OCI-LY3 (cell line): ENCODE data around the gene GAA.

Experiments
- H2AFZ ChIP-seq: fragments of 200-600, 300-600 bp; shearing (Covaris generic); 2 replicates; pipeline ENCODE4 v1.6.0; 2014; ENCODE audit warnings: antibody characterized with exemption, low read depth, low read length
- H3K27ac ChIP-seq: fragments of 200-600, 300-600 bp; sonication (generic); 2 replicates; pipeline ENCODE4 v1.5.1; 2014; ENCODE audit warnings: mild to moderate bottlenecking, low read length, moderate library complexity, mixed read lengths
- H3K27me3 ChIP-seq: fragments of 200-600, 300-600 bp; sonication (generic); 2 replicates; pipeline ENCODE4 v1.6.1; 2014; ENCODE audit warnings: low read depth, low read length, mixed read lengths
- H3K36me3 ChIP-seq: fragments of 200-600, 300-600 bp; sonication (generic); replicated peaks from 2 replicates; pipeline ENCODE3; 2014; ENCODE audit warnings: low read depth, low read length, mixed read lengths
- H3K4me1 ChIP-seq: fragments of 300-600, 200-600 bp; sonication (generic); 2 replicates; pipeline ENCODE4 v1.6.1; 2014; ENCODE audit warnings: low read length, mixed read lengths
- H3K4me2 ChIP-seq: fragments of 200-600, 300-600 bp; sonication (generic); 2 replicates; pipeline ENCODE4 v1.6.1; 2014; ENCODE audit warnings: low read length, mixed read lengths
- H3K4me3 ChIP-seq: fragments of 300-600, 200-600 bp; sonication (generic); 2 replicates; pipeline ENCODE4 v1.5.1; 2014; ENCODE audit warnings: antibody characterized with exemption, mild to moderate bottlenecking, low read length, moderate library complexity
- H3K79me2 ChIP-seq: fragments of 300-600, 200-600 bp; shearing (Covaris generic); 2 replicates; pipeline ENCODE4 v1.6.1; 2014; ENCODE audit warnings: mild to moderate bottlenecking, low read length, mixed read lengths
- H3K9ac ChIP-seq: fragments of 300-600, 200-600 bp; shearing (Covaris generic); 2 replicates; pipeline ENCODE4 v1.6.0; 2014; ENCODE audit warnings: mild to moderate bottlenecking, low read length, moderate library complexity
- H3K9me3 ChIP-seq: fragments of 200-600, 300-600 bp; shearing (Covaris generic); 2 replicates; pipeline ENCODE4 v1.6.1; 2014; ENCODE audit warnings: low read length, mixed read lengths; ENCODE audit not compliant: insufficient read depth
- H4K20me1 ChIP-seq: fragments of 200-600, 300-600 bp; sonication (generic); 2 replicates; pipeline ENCODE4 v1.6.1; 2016; ENCODE audit warnings: low read length, mixed read lengths; ENCODE audit not compliant: insufficient read depth
- EZH2phosphoT487 ChIP-seq: fragments of 200-600 bp; shearing (Covaris generic); IDR thresholded peaks from 2 replicates; pipeline ENCODE4 v1.6.1; 2018; ENCODE audit warnings: antibody characterized with exemption, mixed run types, low read depth
- TF ChIP-seq, protein P1 (sequence below): fragments of 200-600, 300-600 bp; sonication (generic); IDR thresholded peaks from 2 replicates; pipeline ENCODE4 v1.5.1; 2014; ENCODE audit warnings: antibody characterized with exemption, low read length, low read depth

GAA gene

DNA sequence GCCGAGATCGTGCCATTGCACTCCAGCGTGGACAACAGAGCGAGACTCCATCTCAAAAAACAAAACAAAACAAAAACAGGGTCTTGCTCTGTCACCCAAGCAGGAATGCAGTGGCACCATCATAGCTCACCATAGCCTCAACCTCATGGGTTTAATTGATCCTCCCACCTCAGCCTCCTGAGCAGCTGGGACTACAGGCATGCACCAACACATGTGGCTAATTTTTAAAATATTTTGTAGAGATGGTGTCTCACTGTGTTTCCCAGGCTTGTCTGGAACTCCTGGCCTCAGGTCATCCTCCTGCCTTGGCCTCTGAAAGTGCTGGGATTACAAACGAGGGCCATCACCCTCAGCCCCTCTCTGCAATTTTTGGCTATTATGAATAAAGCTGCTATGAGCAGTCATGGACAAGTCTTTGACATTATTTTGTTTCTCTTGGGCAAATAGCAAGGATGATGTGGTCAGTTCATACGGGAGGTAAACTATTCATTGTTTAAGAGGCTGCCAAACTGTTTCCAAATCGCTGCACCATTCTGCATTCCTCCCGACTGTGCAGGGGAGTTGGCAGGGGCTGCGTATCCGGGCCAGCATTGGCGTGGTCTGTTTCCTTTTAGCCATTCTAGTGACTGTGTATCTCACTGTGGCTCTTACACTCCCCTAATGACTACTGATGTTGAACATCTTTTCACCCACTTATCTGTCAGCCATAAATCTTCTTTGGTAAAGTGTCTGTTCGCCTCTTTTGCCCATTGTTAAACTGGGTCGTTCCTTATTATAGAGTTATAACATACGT, 24.5 kb downstream of the GAA start:
- no peak overlapping the region for H3K4me3 ChIP-seq
- H3K79me2 ChIP-seq, result no peaks in the 10 kb centered on the region
- H3K9me3 ChIP-seq, result no peaks in the 10 kb centered on the region
- no peak overlapping the region for H3K9ac ChIP-seq
- H3K36me3 ChIP-seq, result no peaks in the 10 kb centered on the region
- H3K4me2 ChIP-seq, result no peak overlapping the region
- H3K27ac ChIP-seq, result no peak overlapping the region
- H2AFZ ChIP-seq, result no peak overlapping the region
- H4K20me1 ChIP-seq, result no peaks in the 10 kb centered on the region
- no peak for TF ChIP-seq EZH2phosphoT487
- TF ChIP-seq, protein P1, sequence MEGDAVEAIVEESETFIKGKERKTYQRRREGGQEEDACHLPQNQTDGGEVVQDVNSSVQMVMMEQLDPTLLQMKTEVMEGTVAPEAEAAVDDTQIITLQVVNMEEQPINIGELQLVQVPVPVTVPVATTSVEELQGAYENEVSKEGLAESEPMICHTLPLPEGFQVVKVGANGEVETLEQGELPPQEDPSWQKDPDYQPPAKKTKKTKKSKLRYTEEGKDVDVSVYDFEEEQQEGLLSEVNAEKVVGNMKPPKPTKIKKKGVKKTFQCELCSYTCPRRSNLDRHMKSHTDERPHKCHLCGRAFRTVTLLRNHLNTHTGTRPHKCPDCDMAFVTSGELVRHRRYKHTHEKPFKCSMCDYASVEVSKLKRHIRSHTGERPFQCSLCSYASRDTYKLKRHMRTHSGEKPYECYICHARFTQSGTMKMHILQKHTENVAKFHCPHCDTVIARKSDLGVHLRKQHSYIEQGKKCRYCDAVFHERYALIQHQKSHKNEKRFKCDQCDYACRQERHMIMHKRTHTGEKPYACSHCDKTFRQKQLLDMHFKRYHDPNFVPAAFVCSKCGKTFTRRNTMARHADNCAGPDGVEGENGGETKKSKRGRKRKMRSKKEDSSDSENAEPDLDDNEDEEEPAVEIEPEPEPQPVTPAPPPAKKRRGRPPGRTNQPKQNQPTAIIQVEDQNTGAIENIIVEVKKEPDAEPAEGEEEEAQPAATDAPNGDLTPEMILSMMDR, result no peak
- no peaks in the 10 kb centered on the region for H3K27me3 ChIP-seq
- no peaks in the 10 kb centered on the region for H3K4me1 ChIP-seq

DNA sequence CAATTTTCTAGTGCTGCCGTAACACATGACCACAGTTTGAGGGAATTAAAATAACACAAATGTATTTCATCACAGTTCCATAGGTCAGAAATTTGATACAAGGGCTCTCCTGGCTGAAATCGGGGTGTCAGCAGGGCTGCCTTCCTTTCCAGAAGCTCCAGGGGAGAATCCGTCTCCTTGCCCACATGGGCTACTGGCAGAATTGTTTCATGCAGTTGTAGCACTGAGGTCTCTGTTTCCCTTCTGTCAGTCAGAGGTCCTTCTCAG, 25.0 kb downstream of the GAA start:
- Histone ChIP-seq H3K27ac (no peak overlapping the region), H3K4me2 (no peak overlapping the region), H2AFZ (no peak overlapping the region), H3K4me1 (no peaks in the 10 kb centered on the region), H3K79me2 (no peaks in the 10 kb centered on the region), H3K36me3 (no peaks in the 10 kb centered on the region), H3K9me3 (no peaks in the 10 kb centered on the region), H3K27me3 (no peaks in the 10 kb centered on the region), H3K4me3 (no peak overlapping the region), H3K9ac (no peak overlapping the region), H4K20me1 (no peaks in the 10 kb centered on the region)
- TF ChIP-seq, protein P1, result no peak
- no peak for TF ChIP-seq EZH2phosphoT487

DNA sequence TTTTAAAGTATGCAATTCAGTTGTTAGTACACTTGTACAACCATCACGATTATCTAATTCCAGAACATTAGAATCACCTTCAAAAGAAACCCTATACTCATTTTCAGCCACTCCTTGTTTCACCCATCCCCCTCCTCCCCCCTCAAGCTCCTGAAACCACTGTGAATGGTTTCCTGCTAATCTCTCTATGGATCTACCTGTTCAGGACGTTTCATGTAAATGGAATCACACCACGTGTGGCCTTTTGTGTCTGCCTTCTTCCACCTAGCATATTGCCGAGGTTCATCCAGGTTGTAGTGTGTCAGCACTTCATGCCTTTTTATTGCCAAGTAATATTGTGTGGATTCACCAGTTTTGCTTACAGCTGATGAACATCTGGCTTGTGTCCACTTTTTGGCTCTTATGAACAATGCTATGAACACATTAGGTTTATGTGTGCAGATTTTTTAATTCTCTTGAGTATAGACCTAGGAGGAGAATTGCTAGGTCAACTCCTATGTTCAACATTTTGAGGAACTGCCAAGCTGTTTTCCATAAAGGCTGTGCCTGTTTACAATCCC, 27.7 kb downstream of the GAA start:
- H3K9ac ChIP-seq, result no peak overlapping the region
- H3K36me3 ChIP-seq, result peaks cover 21% of the 10 kb centered on the region
- H3K4me3 ChIP-seq, result no peak overlapping the region
- no peaks in the 10 kb centered on the region for H3K79me2 ChIP-seq
- no peak overlapping the region for H3K27ac ChIP-seq
- H3K9me3 ChIP-seq, result no peaks in the 10 kb centered on the region
- no peaks in the 10 kb centered on the region for H4K20me1 ChIP-seq
- no peaks in the 10 kb centered on the region for H3K4me1 ChIP-seq
- H3K27me3 ChIP-seq, result no peaks in the 10 kb centered on the region
- H2AFZ ChIP-seq, result no peak overlapping the region
- no peak for TF ChIP-seq EZH2phosphoT487
- TF ChIP-seq, protein P1, result no peak
- no peak overlapping the region for H3K4me2 ChIP-seq

DNA sequence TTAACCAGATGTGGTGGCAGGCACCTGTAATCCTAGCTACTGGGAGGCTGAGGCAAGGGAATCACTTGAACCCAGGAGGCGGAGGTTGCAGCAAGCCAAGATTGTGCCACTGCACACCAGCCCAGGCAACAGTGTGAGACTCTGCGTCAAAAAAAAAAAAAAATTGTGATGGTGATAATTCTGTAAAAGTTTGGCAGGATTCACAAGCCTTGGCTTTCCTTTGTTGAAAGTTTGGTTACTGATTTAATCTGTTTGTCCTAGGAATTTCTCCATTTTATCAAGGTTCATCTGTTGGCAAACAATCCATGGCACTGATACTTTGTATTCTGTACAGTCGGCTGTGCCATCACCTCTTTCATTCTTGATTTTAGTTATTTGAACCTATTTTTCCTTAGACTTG, 29.6 kb downstream of the GAA start:
- no peak for TF ChIP-seq EZH2phosphoT487
- TF ChIP-seq, protein P1, result no peak
- Histone ChIP-seq H4K20me1 (no peaks in the 10 kb centered on the region), H3K4me3 (no peak overlapping the region)

More for the DNA sequence above, 29.6 kb downstream of the GAA start:
- no peak overlapping the region for H2AFZ ChIP-seq
- H3K36me3 ChIP-seq, result peaks cover 27% of the 10 kb centered on the region
- H3K27ac ChIP-seq, result no peak overlapping the region
- H3K9ac ChIP-seq, result no peak overlapping the region
- H3K79me2 ChIP-seq, result no peaks in the 10 kb centered on the region
- H3K9me3 ChIP-seq, result no peaks in the 10 kb centered on the region
- no peak overlapping the region for H3K4me2 ChIP-seq
- no peaks in the 10 kb centered on the region for H3K27me3 ChIP-seq
- no peaks in the 10 kb centered on the region for H3K4me1 ChIP-seq
